BLaER1 treated with 17β-estradiol and CSF1 and Interleukin-3, amounts not matched to agents 10 nM and 100 nM (cell line): ENCODE measurements around the gene HNRNPR.

ENCODE experiments used
- H3K27ac ChIP-seq, 11 experiments: shearing (Covaris generic); formaldehyde crosslinking; 2 replicates each; pipeline ENCODE4 v1.8.1; 2022
- H3K27me3 ChIP-seq, 11 experiments: shearing (Covaris generic); formaldehyde crosslinking; 2 replicates each; pipeline ENCODE4 v1.8.1; 2022
- H3K36me3 ChIP-seq, 11 experiments: shearing (Covaris generic); formaldehyde crosslinking; 2 replicates each; pipeline ENCODE4 v1.8.1; 2022
- H3K4me1 ChIP-seq, 10 experiments: shearing (Covaris generic); formaldehyde crosslinking; 2 replicates each; pipeline ENCODE4 v1.8.1; 2022
- H3K4me2 ChIP-seq, 11 experiments: shearing (Covaris generic); formaldehyde crosslinking; 2 replicates each; pipeline ENCODE4 v1.8.1; 2022
- H3K4me3 ChIP-seq, 10 experiments: shearing (Covaris generic); formaldehyde crosslinking; 2 replicates each; pipeline ENCODE4 v1.8.1; 2022
- H3K9ac ChIP-seq, 11 experiments: shearing (Covaris generic); formaldehyde crosslinking; 2 replicates each; pipeline ENCODE4 v1.8.1; 2022
- H3K9me3 ChIP-seq, 11 experiments: shearing (Covaris generic); formaldehyde crosslinking; replicated peaks in 1 of 11; 2 replicates each; pipeline ENCODE4 v1.8.1; 2022
- H4K20me1 ChIP-seq, 11 experiments: shearing (Covaris generic); formaldehyde crosslinking; 2 replicates each; pipeline ENCODE4 v1.8.1; 2022
- Cebpa-rat ChIP-seq, 11 experiments: shearing (Covaris generic); IDR thresholded peaks; 2 replicates each; pipeline ENCODE4 v1.8.1; 2022

The HNRNPR gene

DNA sequence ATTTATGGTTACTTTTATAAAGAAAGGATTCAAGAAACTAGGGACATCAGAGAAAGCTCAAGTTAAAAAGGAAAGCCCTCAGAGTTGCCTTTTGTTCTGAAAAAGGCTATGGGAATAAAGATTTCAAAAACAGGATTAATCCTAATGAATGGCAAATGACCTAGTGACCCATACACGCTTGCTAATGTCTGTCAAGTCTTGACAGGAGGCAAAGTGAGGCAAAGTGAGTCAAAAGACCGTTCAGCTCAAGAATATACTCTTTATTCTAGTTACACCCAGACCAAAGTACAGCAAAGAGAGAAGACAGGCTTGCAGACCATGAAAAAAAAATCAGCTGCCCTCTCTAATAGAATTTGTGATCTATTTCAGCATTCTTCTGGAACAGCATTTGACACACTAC is 22.1 kb upstream of the HNRNPR start:
- Histone ChIP-seq H3K4me3 (peak overlapping the region in 2 of 10 experiments; percentile 80 to 81; a peak in 3 of 20 replicates), H3K27ac (no peak overlapping the region), H4K20me1 (no peaks in the 10 kb centered on the region), H3K36me3 (peaks cover 58 to 62% (median 59%) of the 10 kb centered on the region in 11 experiments), H3K27me3 (peaks cover 0 to 7% (median 0%) of the 10 kb centered on the region in 11 experiments; a peak in 2 of 22 replicates), H3K9me3 (peaks cover 57 to 61% (median 59%) of the 10 kb centered on the region in 11 experiments), H3K9ac (no peak overlapping the region), H3K4me1 (peaks cover 24 to 31% (median 27%) of the 10 kb centered on the region in 10 experiments), H3K4me2 (peak overlapping the region in 1 of 11 experiments; percentile 91; a peak in 2 of 22 replicates)
- no peak for TF ChIP-seq Cebpa-rat (IDR thresholded peaks at IDR 0.05)

DNA sequence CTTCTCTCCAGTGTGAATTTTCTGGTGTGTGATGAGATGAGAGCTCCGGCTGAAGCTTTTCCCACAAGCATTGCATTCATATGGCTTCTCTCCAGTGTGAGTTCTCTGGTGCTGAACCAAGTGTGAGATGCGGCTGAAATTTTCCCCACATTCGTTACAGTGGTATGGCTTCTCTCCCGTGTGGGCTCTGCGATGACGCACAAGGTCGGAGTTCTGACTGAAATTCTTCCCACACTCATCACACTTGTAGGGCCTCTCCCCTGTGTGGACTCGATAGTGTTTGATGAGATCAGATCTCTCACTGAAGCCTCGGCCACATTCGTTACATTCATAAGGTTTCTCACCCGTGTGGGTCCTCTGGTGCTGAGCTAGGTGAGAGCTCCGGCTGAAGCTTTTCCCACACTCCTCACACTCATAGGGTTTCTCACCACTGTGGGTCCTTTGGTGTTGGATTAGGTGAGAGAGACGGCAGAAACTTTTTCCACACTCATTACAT is 18.2 kb upstream of the HNRNPR start:
- Histone ChIP-seq H3K27me3 (peaks cover 0 to 7% (median 0%) of the 10 kb centered on the region in 11 experiments; a peak in 2 of 22 replicates), H3K4me2 (no peak overlapping the region), H3K36me3 (peaks cover 90 to 100% (median 98%) of the 10 kb centered on the region in 11 experiments), H3K9me3 (peaks cover 95 to 100% (median 98%) of the 10 kb centered on the region in 11 experiments), H3K27ac (no peak overlapping the region), H3K4me1 (peaks cover 3 to 12% (median 4%) of the 10 kb centered on the region in 10 experiments), H4K20me1 (no peaks in the 10 kb centered on the region), H3K9ac (no peak overlapping the region), H3K4me3 (peak overlapping the region; percentile 18 to 56 (median 39))
- no peak for TF ChIP-seq Cebpa-rat (IDR thresholded peaks at IDR 0.05)

DNA sequence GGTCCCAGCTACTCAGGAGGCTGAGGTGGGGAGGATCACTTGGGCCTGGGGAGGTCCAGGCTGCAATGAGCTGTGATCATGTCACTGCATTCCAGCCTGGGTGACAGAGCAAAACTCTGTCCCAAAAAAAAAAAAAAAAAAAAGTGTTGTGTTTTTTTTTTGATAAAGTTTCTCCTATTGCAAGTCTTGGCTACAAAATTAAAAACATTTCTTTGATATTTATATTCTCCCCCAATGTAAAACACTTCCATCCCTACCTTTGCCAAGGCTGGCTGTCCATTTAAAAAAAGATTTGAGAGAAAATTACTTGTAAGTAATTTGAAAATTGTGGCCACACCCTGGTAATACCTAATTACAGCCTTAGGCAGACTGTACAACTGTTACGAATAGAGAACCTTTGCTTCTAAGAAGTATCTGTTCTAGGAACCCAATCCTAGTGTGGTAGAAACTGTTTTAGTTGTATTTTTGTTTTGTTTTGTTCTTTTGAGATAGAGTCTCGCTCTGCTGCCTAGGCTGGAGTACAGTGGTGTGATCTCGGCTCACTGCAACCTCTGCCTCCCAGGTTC is 14.3 kb upstream of the HNRNPR start:
- peaks cover 56 to 81% (median 73%) of the 10 kb centered on the region in 11 experiments for H3K36me3 ChIP-seq
- no peak overlapping the region for H3K27ac ChIP-seq
- 0 out of 20 replicates have a peak overlapping the region, but pooled peaks of 1 of the 10 experiments have one; percentile 4 for H3K4me3 ChIP-seq
- H3K9ac ChIP-seq: no peak overlapping the region
- TF ChIP-seq Cebpa-rat (IDR thresholded peaks at IDR 0.05): no peak
- peaks cover 0 to 7% (median 0%) of the 10 kb centered on the region in 11 experiments; a peak in 2 of 22 replicates for H3K27me3 ChIP-seq
- peaks cover 66 to 86% (median 79%) of the 10 kb centered on the region in 11 experiments for H3K9me3 ChIP-seq
- H3K4me2 ChIP-seq: no peak overlapping the region
- peaks cover 0 to 5% (median 0%) of the 10 kb centered on the region in 10 experiments; a peak in 1 of 20 replicates for H3K4me1 ChIP-seq
- no peaks in the 10 kb centered on the region for H4K20me1 ChIP-seq

DNA sequence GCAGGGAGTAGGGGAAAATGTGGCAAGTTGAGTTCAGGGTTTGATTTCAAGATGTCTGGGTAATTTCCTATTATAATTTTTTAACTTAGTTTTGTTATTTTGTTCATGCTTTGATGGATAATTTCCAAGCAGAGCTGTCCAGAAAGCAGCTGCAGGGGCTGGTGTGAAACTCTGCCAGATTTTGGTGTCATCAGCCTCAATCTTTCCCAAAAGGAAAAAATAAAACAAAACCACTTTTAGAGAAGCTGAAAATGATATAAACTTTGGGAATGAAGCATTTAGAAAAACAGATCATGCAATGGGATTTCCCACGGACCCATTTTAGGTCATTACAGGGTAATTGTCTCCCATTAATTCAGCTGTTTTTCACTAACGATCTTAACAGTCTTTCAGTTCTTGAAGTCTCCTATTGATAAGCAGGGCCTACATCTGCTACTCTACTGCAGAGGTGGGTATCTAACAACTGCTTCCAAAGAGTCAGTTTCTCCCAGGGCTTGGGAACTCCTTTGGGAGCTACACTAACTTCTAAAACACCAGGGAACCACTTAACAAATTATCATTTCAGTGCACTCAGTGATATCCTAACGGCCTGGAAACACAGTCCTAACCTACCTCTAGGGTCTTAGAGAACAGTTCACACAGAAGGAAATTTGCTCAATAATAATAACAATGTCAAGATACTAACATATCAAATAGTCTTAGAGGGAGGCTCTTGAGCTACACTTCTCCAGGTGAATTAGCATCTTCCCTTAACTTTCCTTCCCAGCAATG is 13.2 kb upstream of the HNRNPR start:
- Histone ChIP-seq H3K9ac (no peak overlapping the region), H3K4me1 (peaks cover 0 to 5% (median 0%) of the 10 kb centered on the region in 10 experiments; a peak in 1 of 20 replicates), H3K36me3 (peaks cover 46 to 70% (median 62%) of the 10 kb centered on the region in 11 experiments), H4K20me1 (no peaks in the 10 kb centered on the region), H3K9me3 (peaks cover 55 to 75% (median 68%) of the 10 kb centered on the region in 11 experiments), H3K27ac (no peak overlapping the region), H3K27me3 (peaks cover 0 to 3% (median 0%) of the 10 kb centered on the region in 11 experiments; a peak in 1 of 22 replicates), H3K4me3 (no peak overlapping the region), H3K4me2 (no peak overlapping the region)
- no peak for TF ChIP-seq Cebpa-rat (IDR thresholded peaks at IDR 0.05)

DNA sequence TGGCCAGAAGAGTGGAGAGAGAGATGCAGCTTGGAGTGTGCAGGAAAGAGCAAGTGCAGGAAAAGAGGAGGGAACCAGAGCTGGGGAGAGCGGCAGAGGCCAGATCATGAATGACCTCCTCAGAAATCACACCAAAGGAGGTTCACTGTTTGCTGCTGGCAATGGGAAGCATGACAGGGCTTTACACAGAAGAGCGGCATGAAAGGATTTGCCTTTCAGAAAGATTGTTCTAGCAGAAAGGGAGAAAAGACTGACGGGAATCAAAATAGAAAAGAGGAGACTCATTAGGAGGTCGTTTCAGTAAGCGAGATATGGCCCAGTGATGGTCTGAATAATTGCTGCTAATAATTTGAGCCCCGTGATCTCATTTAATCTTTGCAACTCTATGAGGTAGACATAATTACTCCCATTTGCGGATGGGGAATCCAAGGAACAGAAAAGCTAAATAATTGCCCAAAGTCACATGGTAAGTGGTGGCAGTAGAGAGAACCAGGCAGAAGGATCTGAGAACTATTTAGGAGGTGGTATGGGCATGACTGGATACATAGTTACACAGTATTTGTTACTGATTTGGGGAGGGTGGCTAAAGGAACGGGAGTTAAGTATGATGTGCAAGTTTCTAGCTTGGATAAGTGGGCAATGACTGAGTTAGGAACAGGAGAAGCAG is 12.5 kb upstream of the HNRNPR start:
- H3K36me3 ChIP-seq: peaks cover 38 to 63% (median 55%) of the 10 kb centered on the region in 11 experiments
- no peaks in the 10 kb centered on the region for H3K27me3 ChIP-seq
- H3K4me3 ChIP-seq: no peak overlapping the region
- peaks cover 48 to 68% (median 61%) of the 10 kb centered on the region in 11 experiments for H3K9me3 ChIP-seq
- no peak overlapping the region for H3K27ac ChIP-seq
- TF ChIP-seq Cebpa-rat (IDR thresholded peaks at IDR 0.05): no peak
- H3K4me1 ChIP-seq: peaks cover 0 to 5% (median 0%) of the 10 kb centered on the region in 10 experiments; a peak in 1 of 20 replicates
- no peaks in the 10 kb centered on the region for H4K20me1 ChIP-seq
- no peak overlapping the region for H3K9ac ChIP-seq
- no peak overlapping the region for H3K4me2 ChIP-seq

DNA sequence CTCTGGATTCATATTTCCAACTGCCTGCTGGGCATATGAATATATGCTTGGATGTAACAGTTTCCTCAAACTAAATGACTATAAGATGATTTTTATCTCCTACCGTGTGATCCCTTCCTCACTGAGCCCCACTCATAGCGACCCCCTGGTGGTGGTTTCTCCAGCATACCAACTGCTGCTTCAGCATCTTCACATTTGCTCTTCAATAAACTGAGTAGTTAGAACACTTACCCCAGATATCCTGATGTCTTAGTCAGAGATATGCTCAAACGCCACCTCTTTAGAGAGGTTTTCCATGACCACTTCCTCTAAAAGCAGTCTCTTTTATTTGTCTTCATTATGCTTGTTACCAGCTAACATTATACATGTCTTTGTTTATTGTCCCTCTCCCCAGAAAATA is 10.2 kb upstream of the HNRNPR start:
- no peaks in the 10 kb centered on the region for H4K20me1 ChIP-seq
- H3K4me2 ChIP-seq: no peak overlapping the region
- peaks cover 15 to 39% (median 31%) of the 10 kb centered on the region in 11 experiments for H3K36me3 ChIP-seq
- H3K27ac ChIP-seq: no peak overlapping the region
- H3K9me3 ChIP-seq: peaks cover 24 to 45% (median 37%) of the 10 kb centered on the region in 11 experiments
- peaks cover 0 to 5% (median 0%) of the 10 kb centered on the region in 10 experiments; a peak in 1 of 20 replicates for H3K4me1 ChIP-seq
- H3K9ac ChIP-seq: no peak overlapping the region
- H3K4me3 ChIP-seq: no peak overlapping the region
- no peaks in the 10 kb centered on the region for H3K27me3 ChIP-seq
- no peak for TF ChIP-seq Cebpa-rat (IDR thresholded peaks at IDR 0.05)

DNA sequence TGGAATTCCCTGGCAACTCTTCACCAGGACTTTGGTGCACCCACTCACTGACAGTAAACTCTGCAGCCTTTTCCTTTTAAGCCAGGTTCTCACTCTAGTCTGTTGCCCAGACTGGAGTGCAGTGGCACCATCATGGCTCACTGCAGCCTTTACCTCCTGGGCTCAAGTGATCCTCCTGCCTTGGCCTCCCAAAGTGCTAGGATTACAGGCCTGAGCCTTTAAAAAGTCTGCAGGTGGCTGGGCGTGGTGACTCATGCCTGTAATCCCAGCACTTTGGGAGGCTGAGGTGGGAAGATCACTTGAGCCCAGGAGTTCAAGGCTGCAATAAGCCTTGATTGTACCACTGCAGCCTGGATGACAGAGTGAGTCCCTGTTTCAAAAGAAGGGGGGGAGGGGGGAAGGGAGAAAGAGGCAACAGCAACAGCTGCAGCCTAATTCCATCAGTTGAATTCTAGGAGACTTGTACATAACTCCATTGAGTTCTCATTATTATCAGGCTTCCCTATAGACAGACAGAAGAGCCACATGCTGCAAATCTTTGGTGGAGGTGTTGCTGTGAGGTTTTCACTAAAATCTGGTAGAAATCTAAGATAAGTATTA is 8.1 kb upstream of the HNRNPR start:
- Histone ChIP-seq H3K27ac (no peak overlapping the region), H3K4me1 (peaks cover 0 to 5% (median 0%) of the 10 kb centered on the region in 10 experiments; a peak in 1 of 20 replicates), H4K20me1 (no peaks in the 10 kb centered on the region), H3K9me3 (peaks cover 4 to 24% (median 18%) of the 10 kb centered on the region in 11 experiments; a peak in 21 of 22 replicates), H3K4me2 (no peak overlapping the region), H3K36me3 (peaks cover 0 to 19% (median 11%) of the 10 kb centered on the region in 11 experiments; a peak in 13 of 22 replicates), H3K9ac (no peak overlapping the region), H3K4me3 (no peak overlapping the region), H3K27me3 (no peaks in the 10 kb centered on the region)
- no peak for TF ChIP-seq Cebpa-rat (IDR thresholded peaks at IDR 0.05)

DNA sequence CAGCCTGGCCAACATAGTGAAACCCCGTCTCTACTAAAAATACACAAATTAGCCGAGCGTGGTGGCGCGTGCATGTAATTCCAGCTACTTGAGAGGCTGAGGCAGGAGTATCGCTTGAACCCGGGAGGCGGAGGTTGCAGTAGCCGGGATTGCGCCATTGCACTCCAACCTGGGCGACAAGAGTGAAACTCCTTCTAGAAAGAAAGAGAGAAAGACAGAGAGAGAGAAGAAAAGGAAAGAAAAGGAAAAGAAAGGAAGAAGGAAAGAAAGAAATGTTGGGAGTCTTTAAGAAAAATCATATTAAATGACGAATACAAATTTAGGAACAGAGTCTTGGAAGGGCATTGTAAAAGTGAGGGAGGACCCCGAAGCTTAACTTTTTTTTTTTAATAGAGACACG is 1.8 kb upstream of the HNRNPR start:
- H3K27ac ChIP-seq: peak overlapping the region in 3 of 11 experiments; percentile 96 to 99 (median 97); a peak in 1 of 22 replicates
- H3K4me2 ChIP-seq: peak overlapping the region in 2 of 11 experiments; percentile 77 to 91; a peak in 2 of 22 replicates
- peaks cover 0 to 4% (median 0%) of the 10 kb centered on the region in 11 experiments; a peak in 5 of 22 replicates for H3K36me3 ChIP-seq
- no peak overlapping the region for H3K9ac ChIP-seq
- H3K4me3 ChIP-seq: no peak overlapping the region
- H4K20me1 ChIP-seq: peaks cover 24 to 26% (median 25%) of the 10 kb centered on the region in 11 experiments; a peak in 21 of 22 replicates
- H3K27me3 ChIP-seq: no peaks in the 10 kb centered on the region
- H3K4me1 ChIP-seq: peaks cover 14 to 26% (median 22%) of the 10 kb centered on the region in 10 experiments
- peaks cover 0 to 13% (median 9%) of the 10 kb centered on the region in 11 experiments; a peak in 8 of 22 replicates for H3K9me3 ChIP-seq
- TF ChIP-seq Cebpa-rat (IDR thresholded peaks at IDR 0.05): no peak
